ENCODE measurements around the gene CCDC51. TPM values are rescaled to one million over a fixed set of nuclear protein-coding genes. Genes with fewer than 3 reads are reported as not detected.

The CCDC51 gene
- total RNA-seq, 1 experiment from 2014 or later = 11.8 TPM

- Histone ChIP-seq H3K9me3 (ENCODE audit: low read depth, low read length, poor library complexity, severe bottlenecking) (no peaks in the 10 kb centered on the region), H3K36me3 (ENCODE audit: insufficient read depth, low read length, poor library complexity, severe bottlenecking) (no peaks in the 10 kb centered on the region), H3K4me3 (ENCODE audit: low read depth, low read length, poor library complexity, severe bottlenecking) (no peak overlapping the region), H3K4me1 (ENCODE audit: insufficient read depth, low read length, poor library complexity, severe bottlenecking) (no peaks in the 10 kb centered on the region), H3K27ac (ENCODE audit: low read depth, low read length, poor library complexity, severe bottlenecking) (no peak overlapping the region), H3K27me3 (replicated peaks; ENCODE audit: insufficient read depth, low read depth, low read length, poor library complexity) (no peaks in the 10 kb centered on the region)
- ChIA-PET CTCF (no interaction called here), POLR2A (ENCODE audit: low non-redundant PET) (no interaction called here)
- BruUV-seq (replicated peaks) = no TSS peak
- TF ChIP-seq CTCF (conservative IDR thresholded peaks at IDR 0.05; ENCODE audit: low read depth, low read length) (no peak), EZH2 (IDR thresholded peaks at IDR 0.05; ENCODE audit: borderline replicate concordance, low read depth, low read length, poor library complexity, severe bottlenecking) (no peak)
- intact Hi-C loops (cut with micrococcal nuclease; ENCODE audit: unreplicated experiment) = no loop called here
- DNase-seq (ENCODE audit: low spot score) = no peak
These were observed 33.9 kb downstream of the CCDC51 start for GRCh38 chr3:48405971-48406370.

GRCh38 chr3:48405343-48405881 is 34.5 kb downstream of the CCDC51 start:
- H3K27ac ChIP-seq (ENCODE audit: low read depth, low read length, poor library complexity, severe bottlenecking) = no peak overlapping the region
- CTCF ChIA-PET = no interaction called here
- no peak overlapping the region for H3K4me3 ChIP-seq (ENCODE audit: low read depth, low read length, poor library complexity, severe bottlenecking)
- no peaks in the 10 kb centered on the region for H3K27me3 ChIP-seq (replicated peaks; ENCODE audit: insufficient read depth, low read depth, low read length, poor library complexity)
- DNase-seq (ENCODE audit: low spot score) = no peak
- intact Hi-C loops (cut with micrococcal nuclease; ENCODE audit: unreplicated experiment) = no loop called here
- H3K9me3 ChIP-seq (ENCODE audit: low read depth, low read length, poor library complexity, severe bottlenecking) = no peaks in the 10 kb centered on the region
- no peaks in the 10 kb centered on the region for H3K36me3 ChIP-seq (ENCODE audit: insufficient read depth, low read length, poor library complexity, severe bottlenecking)
- TF ChIP-seq EZH2 (IDR thresholded peaks at IDR 0.05; ENCODE audit: borderline replicate concordance, low read depth, low read length, poor library complexity, severe bottlenecking) = no peak
- no peak for TF ChIP-seq CTCF (conservative IDR thresholded peaks at IDR 0.05; ENCODE audit: low read depth, low read length)
- no TSS peak for BruUV-seq (replicated peaks)
- H3K4me1 ChIP-seq (ENCODE audit: insufficient read depth, low read length, poor library complexity, severe bottlenecking) = no peaks in the 10 kb centered on the region
- POLR2A ChIA-PET (ENCODE audit: low non-redundant PET) = no interaction called here

- H3K27me3 ChIP-seq (replicated peaks; ENCODE audit: insufficient read depth, low read depth, low read length, poor library complexity) = no peaks in the 10 kb centered on the region
- DNase-seq (ENCODE audit: low spot score) = no peak
- H3K9me3 ChIP-seq (ENCODE audit: low read depth, low read length, poor library complexity, severe bottlenecking) = no peaks in the 10 kb centered on the region
- no peaks in the 10 kb centered on the region for H3K36me3 ChIP-seq (ENCODE audit: insufficient read depth, low read length, poor library complexity, severe bottlenecking)
- intact Hi-C loops (cut with micrococcal nuclease; ENCODE audit: unreplicated experiment) = loop anchor here (5.0 kb wide), 1 partner anchor 33 kb away; no protein-coding TSS in a partner anchor
- TF ChIP-seq CTCF (conservative IDR thresholded peaks at IDR 0.05; ENCODE audit: low read depth, low read length) = no peak
- TF ChIP-seq EZH2 (IDR thresholded peaks at IDR 0.05; ENCODE audit: borderline replicate concordance, low read depth, low read length, poor library complexity, severe bottlenecking) = no peak
- ChIA-PET POLR2A (ENCODE audit: low non-redundant PET) (no interaction called here), CTCF (interaction anchor here (1.0 kb wide), 1 partner anchor 32 kb away, joined by 4 read pairs; no protein-coding TSS in a partner anchor)
- no TSS peak for BruUV-seq (replicated peaks)
- H3K27ac ChIP-seq (ENCODE audit: low read depth, low read length, poor library complexity, severe bottlenecking) = no peak overlapping the region
- H3K4me1 ChIP-seq (ENCODE audit: insufficient read depth, low read length, poor library complexity, severe bottlenecking) = no peaks in the 10 kb centered on the region
- H3K4me3 ChIP-seq (ENCODE audit: low read depth, low read length, poor library complexity, severe bottlenecking) = no peak overlapping the region
These were observed 35.2 kb downstream of the CCDC51 start for GRCh38 chr3:48404440-48405342.
